A204.1 (cell line): ENCODE data around the gene NR2F1-AS1.

Experiments used
- FAIRE-seq: peaks from 2 replicates; lab custom pipeline; 2012; peaks lifted over from hg19 to GRCh38; lab: Jason Lieb, UNC

NR2F1-AS1 gene

GRCh38 chr5:93603078-93603792 lies 22.2 kb upstream of the NR2F1-AS1 start:
- FAIRE-seq: no peak

- no peak for FAIRE-seq
Measured at GRCh38 chr5:93602241-93603077, 21.4 kb upstream of the NR2F1-AS1 start.

DNA sequence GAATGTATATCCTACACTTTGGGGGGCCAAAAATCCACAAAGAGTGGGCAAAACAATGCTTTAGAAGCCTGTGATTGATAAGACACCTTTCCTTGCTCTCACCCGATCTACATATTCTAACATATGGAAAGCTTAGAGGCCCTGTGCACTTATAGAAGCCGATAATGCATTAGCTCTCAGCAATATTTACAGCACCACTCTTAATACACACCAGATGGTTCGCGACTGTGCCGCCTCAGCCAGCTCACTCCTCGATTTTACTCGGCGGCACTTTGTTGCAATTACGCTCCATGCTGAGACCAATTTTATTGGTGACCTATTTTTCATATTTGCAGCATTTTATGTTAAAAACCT lies 20.8 kb upstream of the NR2F1-AS1 start:
- no peak for FAIRE-seq

DNA sequence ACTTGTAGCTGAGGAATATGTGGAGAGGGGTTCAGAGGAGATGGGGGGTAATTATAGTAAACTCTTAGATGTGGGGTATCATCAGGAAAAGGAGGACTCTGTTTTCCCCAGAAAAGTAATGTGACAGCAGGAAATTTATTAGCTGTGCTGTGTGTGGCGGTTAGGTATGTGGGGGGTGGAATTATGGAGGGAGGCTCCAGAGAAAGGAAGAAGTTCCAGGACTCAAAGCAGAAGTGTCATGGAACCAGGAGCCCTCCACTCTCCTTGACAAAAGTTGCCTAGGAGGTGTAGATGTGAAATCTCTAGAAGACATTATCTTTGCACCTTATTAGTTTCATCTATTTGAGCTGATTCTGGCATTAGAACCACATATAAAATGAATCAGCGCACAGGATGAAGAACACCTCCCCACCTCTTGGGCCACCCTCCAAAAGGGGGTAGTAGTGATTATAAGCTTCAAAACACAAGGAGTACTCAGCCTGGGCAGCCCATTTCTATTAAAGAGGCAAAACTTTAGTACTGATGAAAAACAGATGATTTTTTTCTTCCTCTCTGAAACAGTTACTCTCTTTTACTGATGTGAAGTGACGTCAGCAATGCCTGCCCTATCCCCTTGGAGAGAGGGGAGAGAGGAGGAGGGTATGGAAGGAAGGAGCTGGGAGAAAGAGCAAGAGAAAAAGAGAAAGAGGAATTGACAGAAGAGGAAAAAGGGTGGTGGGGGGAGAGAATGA lies 20.2 kb upstream of the NR2F1-AS1 start:
- no peak for FAIRE-seq

DNA sequence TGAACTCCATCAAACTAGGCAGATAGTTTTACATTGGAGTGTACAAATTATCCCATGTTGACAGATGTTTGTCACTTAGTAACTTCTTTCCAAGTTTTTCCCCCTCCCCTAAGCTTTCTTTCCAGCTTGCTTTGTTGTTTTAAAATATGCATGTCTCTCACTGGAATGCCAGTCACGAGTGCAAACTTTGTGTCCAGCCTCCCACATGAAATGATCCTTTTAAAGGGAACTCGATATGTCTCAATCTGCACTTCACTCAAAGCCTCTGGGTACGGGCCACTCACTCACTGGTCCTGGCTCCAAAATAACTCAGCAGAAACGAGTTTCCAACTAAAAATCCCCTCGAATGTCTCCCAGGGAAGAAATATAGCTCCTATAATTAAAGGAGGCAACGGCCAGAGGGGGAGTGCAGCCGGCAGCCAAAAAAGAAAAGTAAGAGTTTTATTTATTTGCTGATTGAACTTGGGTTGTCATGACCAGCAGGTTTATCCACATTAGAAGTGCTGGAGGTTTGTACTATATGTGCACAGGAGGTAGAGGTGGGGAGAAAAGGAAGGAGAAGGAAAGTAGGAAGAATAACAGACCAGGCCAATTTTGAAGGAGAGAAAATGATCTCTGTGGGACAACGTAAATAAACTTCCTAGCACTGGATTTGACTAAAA lies 19.5 kb upstream of the NR2F1-AS1 start:
- FAIRE-seq: no peak

DNA sequence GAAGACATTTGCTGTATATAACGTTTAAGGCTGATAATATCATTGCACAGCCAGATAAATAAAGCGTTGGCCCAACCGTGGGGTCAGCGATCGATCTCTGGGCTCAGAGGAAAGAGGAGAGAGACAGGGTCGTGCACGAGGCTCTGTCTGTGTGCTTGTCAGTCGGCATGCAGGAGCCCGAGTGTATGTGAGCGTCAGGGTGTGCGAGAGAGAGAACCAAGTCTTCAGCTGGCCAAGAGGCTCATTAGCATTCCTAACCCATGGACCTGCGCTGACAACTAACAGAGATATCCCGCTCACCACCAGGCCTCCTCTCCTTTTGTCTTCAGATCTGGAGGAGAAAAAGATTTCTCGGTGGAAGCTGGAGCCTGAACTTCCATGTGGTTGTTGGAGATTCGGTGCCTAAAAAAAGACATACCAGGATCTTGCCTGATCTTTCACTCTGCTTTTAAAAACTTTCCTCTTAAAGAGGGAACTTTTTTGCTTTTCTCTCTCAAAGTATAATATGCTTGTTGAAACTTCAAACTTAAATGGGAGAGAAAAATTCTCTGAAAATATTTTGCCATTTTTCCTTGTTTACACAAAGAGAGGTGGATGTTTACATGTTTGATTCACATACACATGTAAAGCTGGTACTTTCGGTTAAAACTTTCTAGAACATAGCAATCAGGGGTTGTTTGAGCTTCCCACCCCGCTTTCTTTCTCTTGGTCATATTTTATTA lies 18.5 kb upstream of the NR2F1-AS1 start:
- no peak for FAIRE-seq

GRCh38 chr5:93599001-93599379 lies 18.0 kb upstream of the NR2F1-AS1 start:
- FAIRE-seq: no peak

- no peak for FAIRE-seq
Measured at GRCh38 chr5:93598091-93599000, 17.3 kb upstream of the NR2F1-AS1 start.

DNA sequence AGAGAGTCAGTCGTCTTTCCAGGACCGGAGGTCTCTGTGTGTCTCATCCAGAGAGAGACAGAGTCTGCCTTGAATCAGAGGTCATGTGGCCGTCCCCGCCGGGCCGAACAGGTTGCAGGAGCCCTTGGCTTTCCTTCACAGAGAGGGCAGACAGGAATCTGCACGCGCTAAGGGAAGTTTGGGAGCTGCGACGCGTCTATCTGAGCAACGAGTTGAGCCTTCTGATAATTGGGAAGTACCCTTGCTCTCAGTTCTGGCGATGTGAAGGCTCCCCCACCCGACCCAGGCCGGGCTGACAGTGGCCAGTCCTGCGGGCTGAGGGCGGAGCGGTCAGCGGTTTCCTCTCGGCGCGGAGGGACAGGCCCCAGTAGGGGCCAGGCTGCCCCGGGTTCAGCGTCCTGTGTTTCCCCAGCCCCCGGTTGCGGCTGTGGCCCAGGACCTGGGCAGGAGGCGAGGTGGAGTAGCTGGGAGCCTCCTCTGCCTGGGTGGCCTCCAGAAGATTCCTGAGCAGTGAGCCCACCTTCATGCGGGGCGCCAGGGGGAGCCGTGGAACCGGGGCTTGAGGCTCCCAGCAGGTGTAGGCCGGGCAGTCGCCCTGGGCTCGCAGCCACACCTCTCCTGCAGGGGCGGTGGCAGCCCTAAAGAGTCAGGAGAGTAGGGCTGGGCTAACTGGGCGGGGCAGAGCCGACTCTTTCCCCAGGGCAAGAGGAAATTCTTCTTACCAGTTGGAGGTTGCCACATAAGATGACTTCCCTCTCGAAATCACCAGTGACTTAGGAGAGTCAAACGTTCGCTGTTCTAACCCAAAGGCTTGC lies 15.9 kb upstream of the NR2F1-AS1 start:
- FAIRE-seq: no peak

DNA sequence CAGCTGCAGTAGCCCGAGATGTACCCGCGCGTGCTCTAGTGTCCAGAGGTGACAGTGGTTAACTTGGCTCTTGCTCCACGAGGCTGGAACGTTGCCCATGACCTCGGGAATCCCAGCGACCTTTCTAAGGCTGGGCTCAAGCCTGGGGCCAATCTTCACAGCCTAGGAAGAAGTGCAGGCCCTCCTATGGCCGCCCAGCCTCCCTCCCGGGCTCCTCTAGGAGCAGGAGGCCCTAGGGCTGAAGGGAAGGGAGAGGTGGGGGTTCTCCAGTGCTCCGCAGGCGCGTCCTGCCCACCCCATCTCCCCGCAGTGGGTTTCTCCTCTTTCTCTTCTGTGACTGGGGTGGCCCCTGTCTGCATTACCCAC lies 15.3 kb upstream of the NR2F1-AS1 start:
- FAIRE-seq: no peak

DNA sequence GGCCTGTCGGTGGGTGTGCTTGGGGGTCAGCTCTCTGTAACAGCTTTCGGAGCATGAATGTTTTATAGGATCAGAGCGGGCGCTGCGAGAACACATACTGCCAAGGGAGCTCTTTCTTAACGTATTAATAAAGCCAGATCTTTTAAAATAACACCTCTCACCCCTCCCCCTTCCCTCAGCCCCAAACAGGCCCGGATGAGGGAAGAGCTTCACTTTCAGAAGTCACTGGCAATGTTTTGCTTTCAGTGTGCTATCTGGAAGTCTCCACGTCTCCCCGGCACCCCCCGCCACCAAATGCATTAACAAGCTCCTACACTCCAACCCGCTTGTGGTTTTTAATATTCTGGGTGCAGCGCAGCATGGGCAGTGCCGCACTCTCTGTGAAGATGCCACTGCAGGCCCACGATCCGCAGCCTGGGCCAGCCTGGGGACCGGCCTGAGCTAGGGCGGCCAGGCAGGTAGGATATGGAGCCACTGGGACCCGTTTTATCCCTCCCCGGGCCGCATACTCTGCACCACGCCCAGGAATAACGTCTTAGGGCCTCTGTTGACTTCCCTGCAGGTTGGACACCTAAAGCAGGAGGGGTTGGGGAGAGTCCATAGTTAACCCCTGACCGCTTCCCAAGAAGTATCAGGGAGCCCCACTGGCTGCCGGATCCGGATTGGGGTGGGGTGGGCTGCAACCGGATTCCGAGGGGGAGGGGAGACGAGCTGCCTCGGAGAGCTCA lies 14.6 kb upstream of the NR2F1-AS1 start:
- FAIRE-seq: no peak

GRCh38 chr5:93594591-93595419 lies 13.8 kb upstream of the NR2F1-AS1 start:
- FAIRE-seq: no peak

DNA sequence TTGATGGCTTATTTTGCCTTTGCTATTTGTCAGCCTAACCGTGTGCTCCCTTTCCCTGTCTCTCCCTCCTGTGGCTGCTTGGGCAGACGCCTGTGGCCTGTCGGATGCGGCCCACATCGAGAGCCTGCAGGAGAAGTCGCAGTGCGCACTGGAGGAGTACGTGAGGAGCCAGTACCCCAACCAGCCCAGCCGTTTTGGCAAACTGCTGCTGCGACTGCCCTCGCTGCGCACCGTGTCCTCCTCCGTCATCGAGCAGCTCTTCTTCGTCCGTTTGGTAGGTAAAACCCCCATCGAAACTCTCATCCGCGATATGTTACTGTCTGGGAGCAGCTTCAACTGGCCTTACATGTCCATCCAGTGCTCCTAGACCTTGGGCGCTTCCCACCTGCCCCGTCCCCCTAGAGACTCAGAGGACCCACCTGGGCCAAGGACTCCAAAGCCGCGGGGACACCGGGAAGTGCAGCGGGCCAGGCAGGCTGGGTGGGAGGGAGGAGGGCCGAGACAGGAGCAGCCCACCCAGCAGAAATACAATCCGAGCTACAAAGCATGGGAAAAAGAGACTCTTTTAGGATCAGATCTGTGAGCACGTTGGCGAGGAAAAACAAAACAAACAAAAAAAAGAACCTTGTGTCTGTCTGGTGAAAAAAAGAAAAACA lies 12.6 kb upstream of the NR2F1-AS1 start:
- no peak for FAIRE-seq

DNA sequence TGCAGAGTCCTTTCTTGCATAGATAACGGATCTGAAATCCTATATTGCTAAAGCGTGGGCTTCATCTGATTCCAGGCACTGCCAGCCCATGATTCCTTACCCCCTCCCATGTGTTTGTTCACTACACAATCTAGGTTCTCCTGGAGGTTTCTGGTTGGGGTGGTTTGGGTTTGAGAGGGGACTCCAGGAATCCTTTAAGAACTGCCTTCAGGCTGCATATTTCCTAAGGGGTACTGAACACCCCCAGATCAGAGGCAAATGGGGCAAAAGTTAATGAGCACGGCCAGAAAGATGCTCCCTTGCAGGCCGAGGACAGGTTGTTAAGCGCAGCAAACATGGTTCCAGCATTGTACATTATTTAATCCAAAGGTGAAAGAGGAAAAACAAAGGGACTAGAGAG lies 11.9 kb upstream of the NR2F1-AS1 start:
- no peak for FAIRE-seq

GRCh38 chr5:93591323-93591945 lies 10.4 kb upstream of the NR2F1-AS1 start:
- no peak for FAIRE-seq

GRCh38 chr5:93590493-93590892 lies 9.5 kb upstream of the NR2F1-AS1 start:
- FAIRE-seq: no peak

DNA sequence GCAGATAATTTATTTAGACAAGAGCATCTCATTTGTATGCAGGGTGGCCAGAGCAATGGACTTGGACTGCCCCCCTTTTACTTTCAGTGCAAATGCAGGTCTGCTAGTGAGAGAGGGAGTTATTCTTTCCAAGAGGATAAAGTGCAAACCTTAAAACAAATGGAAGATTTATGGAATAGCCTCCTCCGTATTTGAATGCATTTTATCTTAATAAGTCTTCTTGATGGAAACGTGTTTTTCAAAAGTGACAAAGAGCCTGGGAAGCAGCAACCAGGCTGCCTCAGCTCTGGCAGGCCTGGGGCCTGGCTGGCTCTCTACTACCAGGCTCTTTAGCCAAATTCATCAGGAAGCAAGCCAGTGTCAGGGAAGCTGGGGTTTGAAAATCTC lies 8.8 kb upstream of the NR2F1-AS1 start:
- no peak for FAIRE-seq
